Measurements from ENCODE around the gene LY6G6F.

Gene LY6G6F

DNA sequence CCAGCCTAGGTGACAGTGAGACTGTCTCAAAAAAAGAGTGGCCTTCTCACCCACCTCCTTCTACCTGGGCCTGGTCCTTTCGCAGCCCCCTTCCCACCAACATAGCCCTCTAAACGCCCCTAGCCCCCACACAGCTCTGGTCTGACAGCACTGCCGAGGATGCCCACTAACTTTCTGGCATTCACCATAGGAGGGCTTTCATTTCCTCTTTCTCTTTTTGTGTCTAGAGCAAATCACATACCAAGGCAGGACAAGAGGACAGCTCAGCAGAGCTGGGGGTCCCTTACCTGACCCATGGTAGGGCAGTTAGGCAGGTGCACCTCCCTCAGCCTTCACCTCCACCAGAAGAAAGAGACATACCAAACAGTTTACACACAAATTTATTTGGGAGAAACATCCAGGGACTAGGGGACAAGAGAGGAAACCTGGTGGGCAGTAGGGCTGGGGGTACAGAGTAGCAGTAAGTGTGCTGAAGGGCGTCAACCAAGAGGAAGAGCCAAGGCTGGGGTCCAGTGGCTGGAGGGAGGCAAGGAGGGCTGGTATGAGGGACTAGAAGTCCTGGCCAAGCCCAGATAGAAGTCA lies 30.3 kb upstream of the LY6G6F start:
- H3K9me3 Mint-ChIP-seq, result no peaks in the 10 kb centered on the region
- no peak for DNase-seq
- TF ChIP-seq, protein P1, sequence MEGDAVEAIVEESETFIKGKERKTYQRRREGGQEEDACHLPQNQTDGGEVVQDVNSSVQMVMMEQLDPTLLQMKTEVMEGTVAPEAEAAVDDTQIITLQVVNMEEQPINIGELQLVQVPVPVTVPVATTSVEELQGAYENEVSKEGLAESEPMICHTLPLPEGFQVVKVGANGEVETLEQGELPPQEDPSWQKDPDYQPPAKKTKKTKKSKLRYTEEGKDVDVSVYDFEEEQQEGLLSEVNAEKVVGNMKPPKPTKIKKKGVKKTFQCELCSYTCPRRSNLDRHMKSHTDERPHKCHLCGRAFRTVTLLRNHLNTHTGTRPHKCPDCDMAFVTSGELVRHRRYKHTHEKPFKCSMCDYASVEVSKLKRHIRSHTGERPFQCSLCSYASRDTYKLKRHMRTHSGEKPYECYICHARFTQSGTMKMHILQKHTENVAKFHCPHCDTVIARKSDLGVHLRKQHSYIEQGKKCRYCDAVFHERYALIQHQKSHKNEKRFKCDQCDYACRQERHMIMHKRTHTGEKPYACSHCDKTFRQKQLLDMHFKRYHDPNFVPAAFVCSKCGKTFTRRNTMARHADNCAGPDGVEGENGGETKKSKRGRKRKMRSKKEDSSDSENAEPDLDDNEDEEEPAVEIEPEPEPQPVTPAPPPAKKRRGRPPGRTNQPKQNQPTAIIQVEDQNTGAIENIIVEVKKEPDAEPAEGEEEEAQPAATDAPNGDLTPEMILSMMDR (IDR thresholded peaks at IDR 0.05), result no peak
- H3K27ac Mint-ChIP-seq, result peak overlapping the region; percentile 30
- H3K27me3 Mint-ChIP-seq (ENCODE audit: low read depth, poor library complexity), result peaks cover 12% of the 10 kb centered on the region
- H3K4me1 Mint-ChIP-seq, result peaks cover 21% of the 10 kb centered on the region
- peaks cover 21% of the 10 kb centered on the region for H3K36me3 Mint-ChIP-seq (ENCODE audit: low read depth)
- H3K4me3 Mint-ChIP-seq, result no peak overlapping the region

DNA sequence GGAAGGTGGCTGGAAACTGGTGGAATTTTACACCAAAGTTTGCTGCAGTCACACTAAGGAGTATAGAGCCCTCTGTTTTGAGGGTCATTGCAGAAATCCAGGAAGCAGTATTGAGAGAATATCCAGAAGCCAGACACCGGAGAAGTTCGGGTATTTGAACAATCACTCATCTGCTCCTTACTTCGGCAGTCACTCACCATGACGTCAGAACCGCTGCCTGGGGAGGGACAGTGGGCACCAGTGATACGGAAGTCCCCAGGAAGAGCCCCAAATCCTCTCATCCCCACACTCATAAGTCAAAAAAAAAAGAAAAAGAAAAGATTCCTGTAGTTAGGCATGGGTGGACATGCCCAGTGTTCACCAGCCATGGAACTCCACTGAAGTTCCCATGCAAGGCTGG lies 29.8 kb upstream of the LY6G6F start:
- TF ChIP-seq, protein P1 (IDR thresholded peaks at IDR 0.05), result no peak
- peaks cover 16% of the 10 kb centered on the region for H3K27me3 Mint-ChIP-seq (ENCODE audit: low read depth, poor library complexity)
- no peak overlapping the region for H3K27ac Mint-ChIP-seq
- peaks cover 19% of the 10 kb centered on the region for H3K36me3 Mint-ChIP-seq (ENCODE audit: low read depth)
- no peaks in the 10 kb centered on the region for H3K9me3 Mint-ChIP-seq
- DNase-seq, result no peak
- peaks cover 26% of the 10 kb centered on the region for H3K4me1 Mint-ChIP-seq
- H3K4me3 Mint-ChIP-seq, result no peak overlapping the region

DNA sequence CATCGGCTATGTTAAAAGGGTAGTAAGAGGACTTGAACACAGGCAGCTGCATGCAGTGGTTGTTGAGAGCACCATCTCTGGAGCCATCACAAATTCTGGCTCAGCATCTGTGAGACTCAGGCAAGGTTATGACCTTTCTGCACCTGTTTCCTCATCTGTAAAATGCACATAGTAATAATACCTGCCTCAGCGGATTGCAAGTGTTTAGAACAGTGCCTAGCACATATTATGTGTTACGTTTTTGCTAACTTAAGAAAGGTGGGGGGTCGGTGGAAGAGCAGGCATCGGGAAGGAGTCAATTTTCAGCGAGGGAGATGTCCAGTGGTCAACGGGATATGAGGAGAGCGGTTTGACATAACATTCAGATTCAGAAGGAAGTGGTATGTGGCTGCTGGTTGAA lies 28.7 kb upstream of the LY6G6F start:
- Mint-ChIP-seq H3K36me3 (ENCODE audit: low read depth) (peaks cover 8% of the 10 kb centered on the region), H3K27ac (no peak overlapping the region), H3K27me3 (ENCODE audit: low read depth, poor library complexity) (peaks cover 20% of the 10 kb centered on the region), H3K9me3 (no peaks in the 10 kb centered on the region), H3K4me3 (no peak overlapping the region), H3K4me1 (peaks cover 33% of the 10 kb centered on the region)
- TF ChIP-seq, protein P1 (IDR thresholded peaks at IDR 0.05), result no peak
- no peak for DNase-seq

DNA sequence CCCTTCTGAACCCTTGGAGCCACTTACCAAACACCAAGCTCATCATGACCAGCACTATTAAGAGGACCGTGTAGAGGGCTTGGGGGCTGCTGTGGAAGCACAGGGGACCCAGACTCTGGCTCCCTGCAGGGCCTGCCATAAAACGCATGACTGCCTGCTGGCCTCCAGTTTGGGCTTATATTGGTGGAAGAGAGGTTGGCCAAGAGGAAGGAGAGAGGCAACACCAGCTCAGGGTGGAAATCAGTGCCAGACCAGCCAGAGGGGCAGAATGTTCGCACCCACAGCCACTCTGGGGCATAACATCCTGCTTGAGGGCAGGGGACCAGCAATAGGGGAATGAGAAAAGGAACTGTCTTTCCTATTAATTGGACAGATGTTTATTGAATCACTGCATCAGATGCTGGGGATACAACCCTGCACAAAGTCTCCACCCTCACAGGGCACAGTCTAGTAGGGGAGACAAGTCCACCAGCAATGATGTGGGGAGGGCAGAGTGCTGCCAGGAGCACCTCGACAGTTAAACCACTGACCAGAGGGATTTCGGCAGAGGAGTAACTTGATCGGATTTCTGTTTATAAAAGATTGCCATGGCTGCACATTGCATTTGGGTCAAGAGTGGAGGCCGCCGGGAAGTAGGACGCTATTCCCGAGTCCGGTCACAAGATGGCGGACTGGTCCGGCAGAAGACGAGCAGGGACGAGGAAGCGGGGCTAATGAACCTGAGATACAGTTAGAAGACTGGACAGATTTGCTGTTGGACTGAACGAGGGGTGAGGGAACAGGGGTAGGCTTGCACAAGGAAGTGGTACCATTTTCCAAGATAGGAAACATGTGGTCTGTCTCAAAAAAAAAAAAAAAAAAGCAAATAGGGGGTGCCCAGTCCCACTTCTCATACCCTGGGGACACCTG lies 26.2 kb upstream of the LY6G6F start, which contains the start of gene LY6G5C:
Gene LY6G5C, minus strand, starts transcription at position 842 of the 909 bp plus-strand sequence. Its CDS starts 694 bp downstream, at position 148.
- Mint-ChIP-seq H3K27me3 (ENCODE audit: low read depth, poor library complexity) (peaks cover 24% of the 10 kb centered on the region), H3K36me3 (ENCODE audit: low read depth) (peaks cover 11% of the 10 kb centered on the region), H3K4me3 (peak within 1 kb of the TSS; percentile 87), H3K9me3 (no peaks in the 10 kb centered on the region), H3K4me1 (peaks cover 42% of the 10 kb centered on the region), H3K27ac (peak within 1 kb of the TSS; percentile 90)
- peak; percentile 76 for DNase-seq
- TF ChIP-seq, protein P1 (IDR thresholded peaks at IDR 0.05), result peak; percentile 54

- Mint-ChIP-seq H3K27ac (peak overlapping the region; percentile 70), H3K36me3 (ENCODE audit: low read depth) (peaks cover 18% of the 10 kb centered on the region), H3K4me1 (peaks cover 42% of the 10 kb centered on the region), H3K27me3 (ENCODE audit: low read depth, poor library complexity) (peaks cover 24% of the 10 kb centered on the region), H3K9me3 (no peaks in the 10 kb centered on the region), H3K4me3 (peak overlapping the region; percentile 87)
- TF ChIP-seq, protein P1 (IDR thresholded peaks at IDR 0.05), result no peak
- DNase-seq, result peak; percentile 63
Measured at GRCh38 chr6:31681135-31681671, 25.5 kb upstream of the LY6G6F start.
